ENCODE data around the gene POLR2B. TPM values are rescaled to one million over a fixed set of nuclear protein-coding genes. Genes with fewer than 3 reads are reported as not detected.

The POLR2B gene
- total RNA-seq, 1 experiment from 2014 or later: 117 TPM

DNA sequence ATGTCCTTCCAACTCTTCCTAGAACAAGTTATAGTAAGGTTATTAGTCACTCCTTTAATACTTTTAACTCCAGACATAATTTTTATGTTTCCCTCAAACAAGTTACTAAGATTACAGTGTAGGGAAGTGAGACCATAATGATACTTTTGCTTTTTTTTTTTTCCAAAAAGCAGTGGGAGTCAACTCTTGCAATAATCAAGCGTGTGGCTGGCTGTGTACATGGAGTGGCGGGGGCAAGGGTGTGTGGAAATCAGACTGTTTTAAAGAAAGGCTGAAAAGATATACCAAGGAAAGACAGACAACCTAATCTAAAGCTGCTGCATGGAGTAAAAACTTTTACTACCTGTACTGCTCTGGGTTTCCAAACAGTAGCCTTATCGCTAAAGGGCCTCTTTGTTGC, 5.4 kb upstream of the POLR2B start:
- peaks cover 12% of the 10 kb centered on the region for H3K4me1 Mint-ChIP-seq
- no peak overlapping the region for H3K27ac Mint-ChIP-seq
- peaks cover 56% of the 10 kb centered on the region for H3K36me3 Mint-ChIP-seq
- TF ChIP-seq, protein P1, sequence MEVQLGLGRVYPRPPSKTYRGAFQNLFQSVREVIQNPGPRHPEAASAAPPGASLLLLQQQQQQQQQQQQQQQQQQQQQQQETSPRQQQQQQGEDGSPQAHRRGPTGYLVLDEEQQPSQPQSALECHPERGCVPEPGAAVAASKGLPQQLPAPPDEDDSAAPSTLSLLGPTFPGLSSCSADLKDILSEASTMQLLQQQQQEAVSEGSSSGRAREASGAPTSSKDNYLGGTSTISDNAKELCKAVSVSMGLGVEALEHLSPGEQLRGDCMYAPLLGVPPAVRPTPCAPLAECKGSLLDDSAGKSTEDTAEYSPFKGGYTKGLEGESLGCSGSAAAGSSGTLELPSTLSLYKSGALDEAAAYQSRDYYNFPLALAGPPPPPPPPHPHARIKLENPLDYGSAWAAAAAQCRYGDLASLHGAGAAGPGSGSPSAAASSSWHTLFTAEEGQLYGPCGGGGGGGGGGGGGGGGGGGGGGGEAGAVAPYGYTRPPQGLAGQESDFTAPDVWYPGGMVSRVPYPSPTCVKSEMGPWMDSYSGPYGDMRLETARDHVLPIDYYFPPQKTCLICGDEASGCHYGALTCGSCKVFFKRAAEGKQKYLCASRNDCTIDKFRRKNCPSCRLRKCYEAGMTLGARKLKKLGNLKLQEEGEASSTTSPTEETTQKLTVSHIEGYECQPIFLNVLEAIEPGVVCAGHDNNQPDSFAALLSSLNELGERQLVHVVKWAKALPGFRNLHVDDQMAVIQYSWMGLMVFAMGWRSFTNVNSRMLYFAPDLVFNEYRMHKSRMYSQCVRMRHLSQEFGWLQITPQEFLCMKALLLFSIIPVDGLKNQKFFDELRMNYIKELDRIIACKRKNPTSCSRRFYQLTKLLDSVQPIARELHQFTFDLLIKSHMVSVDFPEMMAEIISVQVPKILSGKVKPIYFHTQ (CRISPR knock-in tag; IDR thresholded peaks at IDR 0.05): no peak
- TF ChIP-seq ZNF423 (CRISPR knock-in tag; IDR thresholded peaks at IDR 0.05) (no peak), FOXK1 (CRISPR knock-in tag; IDR thresholded peaks at IDR 0.05) (no peak), CREB1 (CRISPR knock-in tag; IDR thresholded peaks at IDR 0.05) (no peak), TCF7 (CRISPR knock-in tag; IDR thresholded peaks at IDR 0.05; ENCODE audit: low read depth) (no peak)
- TF ChIP-seq, protein P2, sequence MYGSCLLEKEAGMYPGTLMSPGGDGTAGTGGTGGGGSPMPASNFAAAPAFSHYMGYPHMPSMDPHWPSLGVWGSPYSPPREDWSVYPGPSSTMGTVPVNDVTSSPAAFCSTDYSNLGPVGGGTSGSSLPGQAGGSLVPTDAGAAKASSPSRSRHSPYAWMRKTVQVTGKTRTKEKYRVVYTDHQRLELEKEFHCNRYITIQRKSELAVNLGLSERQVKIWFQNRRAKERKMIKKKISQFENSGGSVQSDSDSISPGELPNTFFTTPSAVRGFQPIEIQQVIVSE (CRISPR knock-in tag; IDR thresholded peaks at IDR 0.05; ENCODE audit: borderline replicate concordance): no peak
- TF ChIP-seq, protein P3, sequence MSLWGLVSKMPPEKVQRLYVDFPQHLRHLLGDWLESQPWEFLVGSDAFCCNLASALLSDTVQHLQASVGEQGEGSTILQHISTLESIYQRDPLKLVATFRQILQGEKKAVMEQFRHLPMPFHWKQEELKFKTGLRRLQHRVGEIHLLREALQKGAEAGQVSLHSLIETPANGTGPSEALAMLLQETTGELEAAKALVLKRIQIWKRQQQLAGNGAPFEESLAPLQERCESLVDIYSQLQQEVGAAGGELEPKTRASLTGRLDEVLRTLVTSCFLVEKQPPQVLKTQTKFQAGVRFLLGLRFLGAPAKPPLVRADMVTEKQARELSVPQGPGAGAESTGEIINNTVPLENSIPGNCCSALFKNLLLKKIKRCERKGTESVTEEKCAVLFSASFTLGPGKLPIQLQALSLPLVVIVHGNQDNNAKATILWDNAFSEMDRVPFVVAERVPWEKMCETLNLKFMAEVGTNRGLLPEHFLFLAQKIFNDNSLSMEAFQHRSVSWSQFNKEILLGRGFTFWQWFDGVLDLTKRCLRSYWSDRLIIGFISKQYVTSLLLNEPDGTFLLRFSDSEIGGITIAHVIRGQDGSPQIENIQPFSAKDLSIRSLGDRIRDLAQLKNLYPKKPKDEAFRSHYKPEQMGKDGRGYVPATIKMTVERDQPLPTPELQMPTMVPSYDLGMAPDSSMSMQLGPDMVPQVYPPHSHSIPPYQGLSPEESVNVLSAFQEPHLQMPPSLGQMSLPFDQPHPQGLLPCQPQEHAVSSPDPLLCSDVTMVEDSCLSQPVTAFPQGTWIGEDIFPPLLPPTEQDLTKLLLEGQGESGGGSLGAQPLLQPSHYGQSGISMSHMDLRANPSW (CRISPR knock-in tag; conservative IDR thresholded peaks at IDR 0.05; ENCODE audit: low read depth): no peak
- TF ChIP-seq, protein P4, sequence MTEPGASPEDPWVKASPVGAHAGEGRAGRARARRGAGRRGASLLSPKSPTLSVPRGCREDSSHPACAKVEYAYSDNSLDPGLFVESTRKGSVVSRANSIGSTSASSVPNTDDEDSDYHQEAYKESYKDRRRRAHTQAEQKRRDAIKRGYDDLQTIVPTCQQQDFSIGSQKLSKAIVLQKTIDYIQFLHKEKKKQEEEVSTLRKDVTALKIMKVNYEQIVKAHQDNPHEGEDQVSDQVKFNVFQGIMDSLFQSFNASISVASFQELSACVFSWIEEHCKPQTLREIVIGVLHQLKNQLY (CRISPR knock-in tag; IDR thresholded peaks at IDR 0.05): no peak
- H3K9me3 Mint-ChIP-seq: no peaks in the 10 kb centered on the region
- CTCF ChIA-PET: interaction anchor here (0.8 kb wide), 1 partner anchor 13 kb away, joined by 4 read pairs; no protein-coding TSS in a partner anchor
- ATAC-seq (no peak), DNase-seq (ENCODE audit: low spot score) (no peak)
- no peaks in the 10 kb centered on the region; the same call in 1 of the 2 replicates for H3K27me3 Mint-ChIP-seq (ENCODE audit: low read depth)
- POLR2A ChIA-PET: no interaction called here
- H3K4me3 Mint-ChIP-seq: no peak overlapping the region

DNA sequence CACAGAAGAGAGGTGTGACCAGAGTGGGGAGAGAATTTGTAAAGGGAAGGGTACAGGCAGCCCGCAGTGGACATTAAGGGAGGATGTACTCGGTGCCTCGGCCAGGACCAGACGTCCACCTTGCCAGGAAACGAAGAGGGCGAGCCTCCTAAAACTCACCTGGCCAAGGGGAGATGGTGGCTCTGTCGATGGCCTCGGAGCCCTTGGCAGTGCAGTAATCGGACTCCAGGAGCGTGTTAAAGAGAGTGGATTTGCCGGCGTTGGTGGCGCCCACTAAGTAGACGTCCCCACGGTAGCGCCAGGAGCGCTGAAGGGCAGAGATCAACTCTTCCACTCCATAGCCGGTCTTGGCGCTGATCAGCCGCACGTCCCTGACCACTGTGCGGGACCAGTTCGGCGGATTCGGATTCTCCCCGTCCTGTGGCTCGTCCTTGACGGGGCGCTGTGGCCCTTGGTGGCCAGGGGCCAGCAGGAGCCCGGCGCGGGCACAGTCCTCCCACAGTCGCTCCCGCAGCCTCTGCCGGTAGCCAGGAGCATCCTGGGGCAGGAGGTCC, 2.3 kb upstream of the POLR2B start:
- no peak for ATAC-seq
- H3K9me3 Mint-ChIP-seq: no peaks in the 10 kb centered on the region
- H3K4me3 Mint-ChIP-seq: peak overlapping the region; percentile 99
- peaks cover 39% of the 10 kb centered on the region for H3K36me3 Mint-ChIP-seq
- no peaks in the 10 kb centered on the region; the same call in 1 of the 2 replicates for H3K27me3 Mint-ChIP-seq (ENCODE audit: low read depth)
- DNase-seq (ENCODE audit: low spot score): no peak
- H3K4me1 Mint-ChIP-seq: peaks cover 21% of the 10 kb centered on the region
- TF ChIP-seq, protein P5, sequence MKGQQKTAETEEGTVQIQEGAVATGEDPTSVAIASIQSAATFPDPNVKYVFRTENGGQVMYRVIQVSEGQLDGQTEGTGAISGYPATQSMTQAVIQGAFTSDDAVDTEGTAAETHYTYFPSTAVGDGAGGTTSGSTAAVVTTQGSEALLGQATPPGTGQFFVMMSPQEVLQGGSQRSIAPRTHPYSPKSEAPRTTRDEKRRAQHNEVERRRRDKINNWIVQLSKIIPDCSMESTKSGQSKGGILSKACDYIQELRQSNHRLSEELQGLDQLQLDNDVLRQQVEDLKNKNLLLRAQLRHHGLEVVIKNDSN (CRISPR knock-in tag; IDR thresholded peaks at IDR 0.05): 0 out of 2 replicates have a peak, but pooled peaks have one; percentile 13
- TF ChIP-seq TP53 (CRISPR knock-in tag; IDR thresholded peaks at IDR 0.05) (peak; percentile 33; the same call in 1 of the 2 replicates), NR1H2 (CRISPR knock-in tag; IDR thresholded peaks at IDR 0.05) (no peak)
- TF ChIP-seq, protein P6, sequence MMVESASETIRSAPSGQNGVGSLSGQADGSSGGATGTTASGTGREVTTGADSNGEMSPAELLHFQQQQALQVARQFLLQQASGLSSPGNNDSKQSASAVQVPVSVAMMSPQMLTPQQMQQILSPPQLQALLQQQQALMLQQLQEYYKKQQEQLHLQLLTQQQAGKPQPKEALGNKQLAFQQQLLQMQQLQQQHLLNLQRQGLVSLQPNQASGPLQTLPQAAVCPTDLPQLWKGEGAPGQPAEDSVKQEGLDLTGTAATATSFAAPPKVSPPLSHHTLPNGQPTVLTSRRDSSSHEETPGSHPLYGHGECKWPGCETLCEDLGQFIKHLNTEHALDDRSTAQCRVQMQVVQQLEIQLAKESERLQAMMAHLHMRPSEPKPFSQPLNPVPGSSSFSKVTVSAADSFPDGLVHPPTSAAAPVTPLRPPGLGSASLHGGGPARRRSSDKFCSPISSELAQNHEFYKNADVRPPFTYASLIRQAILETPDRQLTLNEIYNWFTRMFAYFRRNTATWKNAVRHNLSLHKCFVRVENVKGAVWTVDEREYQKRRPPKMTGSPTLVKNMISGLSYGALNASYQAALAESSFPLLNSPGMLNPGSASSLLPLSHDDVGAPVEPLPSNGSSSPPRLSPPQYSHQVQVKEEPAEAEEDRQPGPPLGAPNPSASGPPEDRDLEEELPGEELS (CRISPR knock-in tag; IDR thresholded peaks at IDR 0.05): no peak
- CTCF ChIA-PET: interaction anchor here (1.4 to 2.9 kb wide), 3 partner anchors 16 to 69 kb away, joined by 3 to 18 read pairs (median 8); partner anchors contain the start of gene REST
- POLR2A ChIA-PET: interaction anchor here (0.7 to 2.8 kb wide), 2 partner anchors 69 to 158 kb away, joined by 5 to 18 read pairs; partner anchors contain the start of gene REST
- peak overlapping the region; percentile 82 for H3K27ac Mint-ChIP-seq
